Stomach smooth muscle (tissue), 2 donors: ENCODE results near the gene DOK1.

Experiments used
- H3K27ac ChIP-seq: one replicate; pipeline ENCODE4 v1.7.0; 2013; ENCODE audit warnings: mild to moderate bottlenecking, low read length, inconsistent platforms
- H3K27me3 ChIP-seq, 2 donors: one replicate each; pipeline ENCODE4 v1.7.0; 2013; ENCODE audit warnings: low read length in 2 of 2; ENCODE audit not compliant: insufficient read depth in 2 of 2, control insufficient read depth in 1 of 2
- H3K36me3 ChIP-seq, 2 donors: one replicate each; pipeline ENCODE4 v1.7.0; 2013; ENCODE audit warnings: low read length in 2 of 2; ENCODE audit not compliant: control insufficient read depth in 2 of 2, insufficient read depth in 2 of 2
- H3K4me1 ChIP-seq: one replicate; pipeline ENCODE4 v1.7.0; 2013; ENCODE audit warnings: low read length; ENCODE audit not compliant: control insufficient read depth, insufficient read depth
- H3K4me3 ChIP-seq, 2 donors: one replicate each; pipeline ENCODE4 v1.7.0; 2013; ENCODE audit warnings: low read length in 2 of 2
- H3K9ac ChIP-seq, 2 donors: one replicate each; pipeline ENCODE4 v1.7.0; 2013; ENCODE audit warnings: low read length in 2 of 2, mild to moderate bottlenecking in 1 of 2
- H3K9me3 ChIP-seq, 2 donors: one replicate each; pipeline ENCODE4 v1.7.0; 2013; ENCODE audit warnings: low read length in 2 of 2; ENCODE audit not compliant: control insufficient read depth in 2 of 2
- donor health status: healthy.
- donor health status: Pancreatic carcinoma.

DOK1 gene

DNA sequence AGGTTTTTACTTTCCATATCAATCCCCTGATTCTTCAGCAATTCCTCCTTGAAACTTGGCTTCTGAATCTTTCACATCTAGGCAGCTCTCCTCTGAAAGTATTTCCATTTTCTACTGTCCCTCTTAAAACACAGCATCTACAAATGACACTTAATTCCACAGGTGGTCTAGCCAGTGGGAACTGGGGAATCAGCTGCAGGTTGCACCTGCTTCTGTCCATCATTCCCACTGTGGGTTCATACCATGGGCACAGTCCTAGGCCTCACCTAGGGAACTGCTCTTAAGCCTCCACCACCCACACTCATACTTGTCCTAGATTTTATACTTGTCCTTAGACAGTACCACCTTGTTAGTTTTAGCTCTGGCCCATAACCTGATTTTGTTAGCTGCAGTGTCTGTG lies 3.0 kb upstream of the DOK1 start:
- H3K9me3 ChIP-seq = no peaks in the 10 kb centered on the region
- no peak overlapping the region for H3K27ac ChIP-seq
- H3K4me1 ChIP-seq = peaks cover 41% of the 10 kb centered on the region
- no peak overlapping the region for H3K4me3 ChIP-seq
- H3K36me3 ChIP-seq = no peaks in the 10 kb centered on the region
- no peak overlapping the region for H3K9ac ChIP-seq
- peaks cover 0 to 18% of the 10 kb centered on the region in 2 donors for H3K27me3 ChIP-seq

DNA sequence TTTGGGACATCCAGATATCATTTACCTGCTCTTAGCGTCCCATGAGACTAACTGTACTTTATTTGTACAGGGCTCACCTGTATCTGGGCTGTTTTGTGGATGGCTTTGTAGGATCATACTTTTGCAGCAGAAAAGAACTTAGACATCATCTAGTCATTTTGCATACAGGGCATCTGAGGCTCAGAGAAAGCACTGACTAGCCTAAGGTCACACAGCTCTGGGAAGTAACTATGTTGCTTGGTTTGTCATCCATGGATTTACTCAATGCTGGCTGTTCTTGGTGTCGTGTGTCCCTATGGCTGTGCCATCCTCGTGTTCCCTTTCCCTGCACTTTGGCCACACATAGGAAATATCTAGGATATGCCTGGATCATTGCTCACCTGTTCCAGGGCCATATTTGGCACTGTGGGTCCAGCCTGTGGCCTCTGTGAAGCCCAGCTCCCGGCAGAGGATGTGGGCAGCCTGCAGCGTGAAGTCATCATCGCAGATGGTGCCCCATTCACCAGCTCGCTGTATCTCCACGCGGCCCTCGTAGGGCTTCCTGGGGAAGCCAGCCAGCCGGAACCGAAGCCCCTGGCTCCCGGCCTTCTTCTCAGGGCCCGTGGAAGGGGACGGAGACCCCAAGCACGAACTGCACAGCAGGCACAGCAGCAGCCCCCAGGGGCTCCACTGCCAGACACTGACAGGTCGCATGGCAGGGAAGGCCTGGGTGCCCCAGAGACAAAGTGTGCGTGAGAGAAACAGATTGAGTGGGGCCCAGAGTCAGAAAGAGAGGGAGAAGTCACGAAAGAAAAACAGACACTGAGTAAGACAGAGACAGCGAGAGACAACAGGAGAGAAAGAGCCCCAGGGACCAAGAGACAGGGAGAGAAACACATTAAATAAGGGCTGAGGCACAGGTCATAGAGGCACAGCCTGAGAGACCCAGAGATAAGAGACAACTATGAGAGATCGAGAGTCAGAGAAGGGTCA lies 2.3 kb upstream of the DOK1 start:
- no peak overlapping the region for H3K27ac ChIP-seq
- H3K9me3 ChIP-seq = no peaks in the 10 kb centered on the region
- no peak overlapping the region for H3K9ac ChIP-seq
- no peaks in the 10 kb centered on the region for H3K36me3 ChIP-seq
- peaks cover 0 to 18% of the 10 kb centered on the region in 2 donors for H3K27me3 ChIP-seq
- peaks cover 41% of the 10 kb centered on the region for H3K4me1 ChIP-seq
- no peak overlapping the region for H3K4me3 ChIP-seq

DNA sequence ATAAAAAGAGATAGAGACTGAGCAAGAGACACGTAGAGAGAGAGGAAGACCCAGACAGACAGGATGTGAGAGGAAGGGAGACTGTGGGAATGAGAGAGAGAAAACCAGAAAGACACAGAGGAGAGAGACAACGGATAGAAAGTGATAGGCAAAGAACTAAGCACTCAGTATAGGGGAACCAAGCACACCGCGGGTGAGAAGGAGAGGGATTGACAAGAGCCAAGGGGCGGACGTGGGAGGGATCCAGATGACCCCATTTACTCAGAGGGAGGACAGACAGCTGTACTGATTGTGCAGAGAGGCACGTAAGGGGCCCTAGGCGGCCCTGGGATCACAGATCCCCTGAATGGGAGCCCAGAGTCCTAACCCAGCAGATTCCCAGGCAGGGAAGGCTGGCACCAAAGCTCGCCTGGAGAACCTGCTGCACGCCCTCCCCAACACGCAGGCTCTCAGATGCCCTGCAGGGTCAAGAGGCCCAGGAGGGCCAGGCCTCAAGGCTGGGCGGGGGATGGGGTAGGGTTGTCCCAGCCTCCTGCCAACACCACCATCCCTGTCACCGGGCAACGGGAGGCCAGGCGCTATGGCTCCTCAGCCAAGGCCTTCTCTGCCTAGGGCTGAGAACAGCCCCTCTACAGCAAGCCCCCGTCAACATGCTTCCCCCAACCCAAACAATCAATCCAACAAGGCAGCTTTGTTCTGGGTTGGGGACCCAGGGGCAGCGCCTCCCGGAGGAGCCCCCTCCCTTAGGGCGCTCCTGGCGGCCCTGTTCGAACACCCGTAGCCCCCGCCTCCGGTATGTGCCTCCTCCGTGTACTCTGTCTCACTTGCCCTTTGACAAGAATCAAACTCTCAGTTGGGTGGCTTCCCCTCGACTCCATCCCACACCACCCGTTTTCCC lies 1.4 kb upstream of the DOK1 start:
- H3K27me3 ChIP-seq = peaks cover 0 to 18% of the 10 kb centered on the region in 2 donors
- no peaks in the 10 kb centered on the region for H3K9me3 ChIP-seq
- no peaks in the 10 kb centered on the region for H3K36me3 ChIP-seq
- H3K4me3 ChIP-seq = peak overlapping the region; percentile 25 to 85
- peaks cover 40% of the 10 kb centered on the region for H3K4me1 ChIP-seq
- no peak overlapping the region for H3K27ac ChIP-seq
- H3K9ac ChIP-seq = peak overlapping the region; percentile 16 to 36

DNA sequence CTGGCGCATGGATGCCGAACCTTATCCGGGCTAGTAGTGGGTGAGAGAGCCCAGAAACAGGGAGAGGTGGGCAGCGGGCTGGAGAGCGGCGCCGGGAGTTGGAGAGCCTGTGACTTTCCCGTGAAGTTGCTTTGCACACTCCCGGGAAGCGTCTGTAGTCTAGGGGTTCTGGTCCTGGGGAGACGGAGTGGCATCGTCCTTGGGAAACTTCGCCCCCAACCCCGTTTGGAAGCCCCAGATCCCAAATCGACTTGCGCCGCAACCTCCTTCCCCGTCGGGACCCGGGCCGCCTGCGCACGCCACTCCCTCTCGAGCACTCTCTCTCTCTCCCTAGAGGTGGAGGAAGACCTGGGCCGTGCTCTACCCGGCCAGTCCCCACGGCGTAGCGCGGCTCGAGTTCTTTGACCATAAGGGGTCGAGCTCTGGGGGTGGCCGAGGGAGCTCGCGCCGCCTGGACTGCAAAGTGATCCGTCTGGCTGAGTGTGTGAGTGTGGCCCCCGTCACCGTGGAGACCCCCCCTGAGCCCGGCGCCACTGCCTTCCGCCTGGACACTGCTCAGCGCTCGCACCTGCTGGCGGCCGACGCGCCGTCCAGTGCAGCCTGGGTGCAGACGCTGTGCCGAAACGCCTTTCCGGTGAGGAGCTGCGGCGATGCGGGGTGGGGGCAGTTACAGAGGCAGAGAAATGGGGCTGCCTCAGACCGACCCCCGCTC lies 456 bp downstream of the DOK1 start:
- H3K4me3 ChIP-seq = peak overlapping the region; percentile 25 to 85
- H3K9me3 ChIP-seq = no peaks in the 10 kb centered on the region
- no peaks in the 10 kb centered on the region for H3K36me3 ChIP-seq
- peak overlapping the region; percentile 16 to 58 for H3K9ac ChIP-seq
- peaks cover 0 to 9% of the 10 kb centered on the region in 2 donors for H3K27me3 ChIP-seq
- peak overlapping the region; percentile 18 for H3K27ac ChIP-seq
- peaks cover 24% of the 10 kb centered on the region for H3K4me1 ChIP-seq

DNA sequence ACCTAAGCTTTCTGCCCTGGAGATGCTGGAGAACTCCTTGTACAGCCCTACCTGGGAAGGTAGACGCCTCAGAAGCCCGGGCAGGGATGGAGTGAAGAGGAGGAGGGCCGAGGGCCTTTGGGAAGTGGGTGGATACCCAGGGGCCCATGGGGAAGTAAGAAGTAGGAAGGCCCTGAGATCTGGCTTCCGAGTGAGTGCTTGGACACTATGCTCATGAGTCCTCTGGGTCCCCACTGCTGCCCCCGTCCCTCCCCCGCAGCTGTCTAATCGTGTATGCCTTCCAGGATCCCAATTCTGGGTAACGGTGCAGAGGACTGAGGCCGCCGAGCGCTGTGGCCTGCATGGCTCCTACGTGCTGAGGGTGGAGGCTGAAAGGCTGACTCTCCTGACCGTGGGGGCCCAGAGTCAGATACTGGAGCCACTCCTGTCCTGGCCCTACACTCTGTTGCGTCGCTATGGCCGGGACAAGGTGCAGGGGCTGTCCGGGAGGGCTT lies 1.1 kb downstream of the DOK1 start:
- Histone ChIP-seq H3K36me3 (no peaks in the 10 kb centered on the region), H3K27ac (no peak overlapping the region), H3K9me3 (no peaks in the 10 kb centered on the region), H3K9ac (no peak overlapping the region), H3K4me1 (peaks cover 24% of the 10 kb centered on the region), H3K4me3 (peak overlapping the region; percentile 25 to 85), H3K27me3 (peaks cover 3% of the 10 kb centered on the region in 2 donors)

DNA sequence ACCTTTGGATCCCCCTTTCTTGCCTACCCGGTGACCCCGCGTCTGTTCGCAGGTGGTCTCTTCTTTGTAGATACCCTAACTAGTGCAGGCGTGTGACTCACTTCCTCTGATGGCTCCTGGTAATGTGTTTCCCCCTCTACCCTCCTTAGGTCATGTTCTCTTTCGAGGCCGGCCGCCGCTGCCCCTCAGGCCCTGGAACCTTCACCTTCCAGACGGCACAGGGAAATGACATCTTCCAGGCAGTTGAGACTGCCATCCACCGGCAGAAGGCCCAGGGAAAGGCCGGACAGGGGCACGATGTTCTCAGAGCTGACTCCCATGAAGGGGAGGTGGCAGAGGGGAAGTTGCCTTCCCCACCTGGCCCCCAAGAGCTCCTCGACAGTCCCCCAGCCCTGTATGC lies 1.6 kb downstream of the DOK1 start:
- H3K9me3 ChIP-seq = no peaks in the 10 kb centered on the region
- H3K9ac ChIP-seq = no peak overlapping the region
- H3K4me3 ChIP-seq = no peak overlapping the region
- H3K4me1 ChIP-seq = peaks cover 24% of the 10 kb centered on the region
- peaks cover 3% of the 10 kb centered on the region in 2 donors for H3K27me3 ChIP-seq
- no peak overlapping the region for H3K27ac ChIP-seq
- H3K36me3 ChIP-seq = no peaks in the 10 kb centered on the region

DNA sequence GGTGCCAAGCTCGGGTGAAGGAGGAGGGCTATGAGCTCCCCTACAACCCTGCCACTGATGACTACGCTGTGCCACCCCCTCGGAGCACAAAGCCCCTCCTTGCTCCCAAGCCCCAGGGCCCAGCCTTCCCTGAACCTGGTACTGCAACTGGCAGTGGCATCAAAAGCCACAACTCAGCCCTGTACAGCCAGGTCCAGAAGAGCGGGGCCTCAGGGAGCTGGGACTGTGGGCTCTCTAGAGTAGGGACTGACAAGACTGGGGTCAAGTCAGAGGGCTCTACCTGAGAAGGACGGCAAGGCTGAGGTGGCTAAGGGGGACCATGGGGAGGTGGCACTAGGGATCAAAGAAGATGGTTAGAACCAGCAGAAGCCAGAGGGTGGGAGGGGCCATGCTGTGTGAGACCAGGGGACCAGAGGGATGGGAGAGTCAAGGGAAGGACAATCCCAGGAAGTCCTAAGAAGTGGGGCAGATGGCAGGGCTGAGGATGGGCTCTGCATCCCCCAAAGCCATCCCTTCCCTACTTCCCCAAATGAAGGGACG lies 2.4 kb downstream of the DOK1 start:
- Histone ChIP-seq H3K27ac (no peak overlapping the region), H3K27me3 (peaks cover 3 to 7% of the 10 kb centered on the region in 2 donors), H3K36me3 (no peaks in the 10 kb centered on the region), H3K4me3 (no peak overlapping the region), H3K9me3 (no peaks in the 10 kb centered on the region), H3K4me1 (peaks cover 24% of the 10 kb centered on the region), H3K9ac (no peak overlapping the region)

DNA sequence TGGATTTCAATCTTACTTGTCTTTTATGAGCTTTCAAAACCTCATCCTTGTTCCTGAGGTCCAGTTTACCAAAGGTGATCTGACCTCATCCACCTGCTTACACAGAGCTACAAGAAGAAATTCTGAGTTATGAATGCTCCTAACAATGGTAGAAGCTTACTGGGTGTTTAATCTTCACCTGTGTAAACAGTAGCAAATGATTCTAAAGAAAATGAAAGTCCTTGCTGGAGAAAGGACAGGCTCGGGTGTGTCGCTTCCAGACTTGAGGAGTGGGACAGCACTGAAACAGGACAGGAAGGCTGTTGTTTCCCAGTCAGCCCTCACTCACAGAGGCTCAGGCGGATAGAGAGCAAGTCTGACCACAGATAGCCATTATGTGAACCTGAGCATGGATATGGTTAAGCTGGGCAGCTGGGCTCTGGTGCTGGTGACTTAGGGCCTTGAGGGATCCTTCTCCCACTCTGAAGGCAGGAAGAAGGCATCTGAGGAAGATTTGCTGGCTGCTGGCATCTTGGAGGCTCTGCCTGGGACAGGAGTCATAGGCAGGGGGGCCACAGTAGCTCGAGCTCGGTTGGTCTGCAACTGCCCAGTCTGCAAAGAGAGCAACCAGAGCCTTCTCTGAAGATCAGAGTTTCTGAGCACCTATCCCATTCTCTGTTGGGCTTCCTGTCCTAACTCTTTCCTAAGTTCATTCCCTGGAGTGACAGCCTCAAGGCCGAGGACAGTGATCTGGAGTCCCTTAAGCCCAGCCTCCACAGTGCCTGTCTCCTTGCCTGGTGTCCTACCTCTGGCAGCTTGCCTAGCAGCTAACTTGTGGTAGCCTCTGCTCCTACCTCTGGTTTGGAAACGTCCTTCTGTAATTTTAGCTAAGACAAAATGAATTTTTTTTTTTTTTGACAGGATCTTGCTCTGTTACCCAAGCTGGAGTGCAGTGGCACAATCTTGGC lies 4.0 kb downstream of the DOK1 start:
- Histone ChIP-seq H3K9ac (no peak overlapping the region), H3K27me3 (peaks cover 3 to 12% of the 10 kb centered on the region in 2 donors)

DNA sequence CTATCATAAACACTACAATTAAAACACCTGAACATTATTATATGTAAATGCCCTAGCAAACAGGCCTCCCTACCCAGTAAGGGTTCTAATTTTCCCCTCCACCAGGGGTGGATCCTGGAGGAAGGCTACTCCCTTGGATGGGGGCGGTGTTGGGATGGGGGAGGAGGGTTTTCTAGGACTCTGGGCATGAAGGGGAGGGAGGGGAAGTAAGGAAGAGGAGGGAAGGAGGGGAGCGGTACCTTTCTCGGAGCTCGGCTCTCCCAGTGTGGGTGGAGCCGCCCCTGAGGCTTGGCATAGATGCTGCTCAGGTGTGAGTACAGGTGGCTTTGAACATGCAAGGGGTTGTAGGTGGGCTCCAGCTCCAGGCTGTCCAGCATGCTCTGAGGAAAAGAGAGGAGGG lies 5.4 kb downstream of the DOK1 start:
- no peak overlapping the region for H3K4me3 ChIP-seq
- H3K27ac ChIP-seq = no peak overlapping the region
- peaks cover 4% of the 10 kb centered on the region for H3K4me1 ChIP-seq
- no peak overlapping the region for H3K9ac ChIP-seq
- H3K9me3 ChIP-seq = no peaks in the 10 kb centered on the region
- no peaks in the 10 kb centered on the region for H3K36me3 ChIP-seq
- H3K27me3 ChIP-seq = peaks cover 5 to 12% of the 10 kb centered on the region in 2 donors

More for the DNA sequence above, 4.0 kb downstream of the DOK1 start:
- no peak overlapping the region for H3K27ac ChIP-seq
- H3K9me3 ChIP-seq = no peaks in the 10 kb centered on the region
- H3K4me3 ChIP-seq = no peak overlapping the region
- peaks cover 15% of the 10 kb centered on the region for H3K4me1 ChIP-seq
- no peaks in the 10 kb centered on the region for H3K36me3 ChIP-seq
